OCI-LY7 (cell line): ENCODE results near the gene DVL1. TPM values are rescaled to one million over a fixed set of nuclear protein-coding genes. Genes with fewer than 3 reads are reported as not detected.

Source experiments
- BruUV-seq: library from RNA; stranded (reverse); fragments of 400-500 nt; replicated peaks from 2 replicates; lab custom pipeline; 2021; lab: Mats Ljungman, UMichigan
- CTCF ChIA-PET: fragments of 300-600 bp; sonication (Branson Sonifier 250); formaldehyde crosslinking; loops from one replicate; lab custom pipeline; 2022; ENCODE audit warnings: antibody characterized with exemption; ENCODE audit not compliant: unreplicated experiment; lab: Charles Lee
- POLR2A ChIA-PET: fragments of 300-600 bp; sonication (Branson Sonifier 250); formaldehyde crosslinking; loops from one replicate; lab custom pipeline; 2022; ENCODE audit warnings: antibody characterized with exemption; lab: Charles Lee
- DNase-seq: peaks from one replicate; pipeline ENCODE4 v3.0.0-alpha.2; 2015; ENCODE audit warnings: low spot score
- H2AFZ ChIP-seq: fragments of 200-600 bp; sonication (generic), shearing (Covaris generic); 2 replicates; pipeline ENCODE4 v1.6.1; 2014; ENCODE audit warnings: mild to moderate bottlenecking, antibody characterized with exemption, low read length, moderate library complexity
- H3K27ac ChIP-seq: fragments of 200-600 bp; sonication (generic); 2 replicates; pipeline ENCODE4 v1.5.1; 2014; ENCODE audit warnings: mixed run types, low read depth, mild to moderate bottlenecking, moderate library complexity, low read length, inconsistent platforms; ENCODE audit not compliant: poor library complexity, severe bottlenecking
- H3K36me3 ChIP-seq: fragments of 200-600 bp; sonication (generic); 2 replicates; pipeline ENCODE4 v1.6.1; 2014; ENCODE audit warnings: mild to moderate bottlenecking, antibody characterized with exemption, low read length, moderate library complexity, mixed read lengths; ENCODE audit not compliant: insufficient read depth
- H3K4me1 ChIP-seq: fragments of 200-600 bp; sonication (generic); 2 replicates; pipeline ENCODE4 v1.5.1; 2014; ENCODE audit warnings: mild to moderate bottlenecking, low read length; ENCODE audit not compliant: insufficient read depth, poor library complexity, severe bottlenecking
- H3K4me2 ChIP-seq: fragments of 200-600 bp; sonication (generic); 2 replicates; pipeline ENCODE4 v1.6.1; 2014; ENCODE audit warnings: mild to moderate bottlenecking, low read length
- H3K4me3 ChIP-seq: fragments of 200-600 bp; sonication (generic); 2 replicates; pipeline ENCODE4 v1.5.1; 2014; ENCODE audit warnings: mild to moderate bottlenecking, low read depth, low read length; ENCODE audit not compliant: poor library complexity, severe bottlenecking
- H3K79me2 ChIP-seq: fragments of 200-600 bp; sonication (generic); 2 replicates; pipeline ENCODE4 v1.6.1; 2016; ENCODE audit warnings: low read depth, mild to moderate bottlenecking, low read length, moderate library complexity, mixed read lengths; ENCODE audit not compliant: insufficient read depth
- H3K9me2 ChIP-seq: fragments of 200-600 bp; sonication (generic); 2 replicates; pipeline ENCODE4 v1.6.1; 2016; ENCODE audit warnings: mild to moderate bottlenecking, low read length, mixed read lengths; ENCODE audit not compliant: insufficient read depth
- H3K9me3 ChIP-seq: fragments of 200-600 bp; sonication (generic); 2 replicates; pipeline ENCODE4 v1.6.1; 2014; ENCODE audit warnings: mild to moderate bottlenecking, mixed run types, low read length, mixed read lengths
- H4K20me1 ChIP-seq: fragments of 200-600 bp; sonication (generic); 2 replicates; pipeline ENCODE4 v1.6.1; 2014; ENCODE audit warnings: mild to moderate bottlenecking, antibody characterized with exemption, low read length, moderate library complexity, mixed read lengths; ENCODE audit not compliant: insufficient read depth
- EZH2phosphoT487 ChIP-seq: fragments of 200-600 bp; sonication (generic); IDR thresholded peaks from 2 replicates; pipeline ENCODE4 v1.6.1; 2018; ENCODE audit warnings: low read depth, borderline replicate concordance, mild to moderate bottlenecking, mixed run types, antibody characterized with exemption, low read length, moderate library complexity, mixed read lengths
- intact Hi-C: fragments of 100-400 bp; cut with micrococcal nuclease; formaldehyde crosslinking; loops from one replicate; pipeline ENCODE4 v1.10.0; 2022; ENCODE audit not compliant: unreplicated experiment
- total RNA-seq, 2 experiments: library from RNA; depleted of rRNA in 1 of 2; stranded (reverse); fragments of >200 nt in 1 of 2; shearing (Covaris generic) in 1 of 2; gene quantifications; 2 replicates each; pipeline ENCODE4 v1.2.3, GENCODE V29; 2014 to 2022
- TF ChIP-seq, protein P1 (sequence below): fragments of 200-600 bp; sonication (generic); conservative IDR thresholded peaks from 2 replicates; pipeline ENCODE4 v1.5.1; 2014; ENCODE audit warnings: mild to moderate bottlenecking, antibody characterized with exemption, low read length, moderate library complexity, mixed read lengths

DVL1 gene
- total RNA-seq, 2 experiments from 2014 or later: 27.8 to 47.1 TPM

DNA sequence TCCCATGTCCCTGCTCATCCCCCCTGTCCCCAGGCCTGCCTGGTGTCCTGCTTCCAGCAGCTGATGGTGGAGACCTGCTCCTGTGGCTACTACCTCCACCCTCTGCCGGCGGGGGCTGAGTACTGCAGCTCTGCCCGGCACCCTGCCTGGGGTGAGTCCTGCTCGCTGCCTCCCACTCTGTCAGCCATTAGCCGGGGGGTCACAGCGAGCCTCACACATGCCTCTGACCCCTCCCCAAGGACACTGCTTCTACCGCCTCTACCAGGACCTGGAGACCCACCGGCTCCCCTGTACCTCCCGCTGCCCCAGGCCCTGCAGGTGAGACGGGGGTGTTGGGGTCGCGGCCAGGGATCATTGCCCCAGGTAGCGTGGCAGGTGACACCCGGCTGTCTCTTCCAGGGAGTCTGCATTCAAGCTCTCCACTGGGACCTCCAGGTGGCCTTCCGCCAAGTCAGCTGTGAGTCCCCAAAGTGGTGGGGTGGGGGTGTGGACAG is 58.9 kb downstream of the DVL1 start:
- no peaks in the 10 kb centered on the region for H3K36me3 ChIP-seq
- no peaks in the 10 kb centered on the region for H4K20me1 ChIP-seq
- H3K4me2 ChIP-seq: no peak overlapping the region
- TF ChIP-seq, protein P1, sequence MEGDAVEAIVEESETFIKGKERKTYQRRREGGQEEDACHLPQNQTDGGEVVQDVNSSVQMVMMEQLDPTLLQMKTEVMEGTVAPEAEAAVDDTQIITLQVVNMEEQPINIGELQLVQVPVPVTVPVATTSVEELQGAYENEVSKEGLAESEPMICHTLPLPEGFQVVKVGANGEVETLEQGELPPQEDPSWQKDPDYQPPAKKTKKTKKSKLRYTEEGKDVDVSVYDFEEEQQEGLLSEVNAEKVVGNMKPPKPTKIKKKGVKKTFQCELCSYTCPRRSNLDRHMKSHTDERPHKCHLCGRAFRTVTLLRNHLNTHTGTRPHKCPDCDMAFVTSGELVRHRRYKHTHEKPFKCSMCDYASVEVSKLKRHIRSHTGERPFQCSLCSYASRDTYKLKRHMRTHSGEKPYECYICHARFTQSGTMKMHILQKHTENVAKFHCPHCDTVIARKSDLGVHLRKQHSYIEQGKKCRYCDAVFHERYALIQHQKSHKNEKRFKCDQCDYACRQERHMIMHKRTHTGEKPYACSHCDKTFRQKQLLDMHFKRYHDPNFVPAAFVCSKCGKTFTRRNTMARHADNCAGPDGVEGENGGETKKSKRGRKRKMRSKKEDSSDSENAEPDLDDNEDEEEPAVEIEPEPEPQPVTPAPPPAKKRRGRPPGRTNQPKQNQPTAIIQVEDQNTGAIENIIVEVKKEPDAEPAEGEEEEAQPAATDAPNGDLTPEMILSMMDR: peak; percentile 43; the same call in 1 of the 2 replicates
- no peak for TF ChIP-seq EZH2phosphoT487
- H3K4me1 ChIP-seq: no peaks in the 10 kb centered on the region
- H3K27ac ChIP-seq: no peak overlapping the region
- intact Hi-C loops: loop anchor here (2.0 kb wide), 1 partner anchor 257 kb away; no protein-coding TSS in a partner anchor
- H3K9me2 ChIP-seq: no peaks in the 10 kb centered on the region
- CTCF ChIA-PET: no interaction called here
- peak; percentile 44 for DNase-seq
- no peak overlapping the region for H2AFZ ChIP-seq
- POLR2A ChIA-PET: no interaction called here
- BruUV-seq: no TSS peak
- H3K79me2 ChIP-seq: no peaks in the 10 kb centered on the region
- H3K9me3 ChIP-seq: no peaks in the 10 kb centered on the region
- H3K4me3 ChIP-seq: no peak overlapping the region

DNA sequence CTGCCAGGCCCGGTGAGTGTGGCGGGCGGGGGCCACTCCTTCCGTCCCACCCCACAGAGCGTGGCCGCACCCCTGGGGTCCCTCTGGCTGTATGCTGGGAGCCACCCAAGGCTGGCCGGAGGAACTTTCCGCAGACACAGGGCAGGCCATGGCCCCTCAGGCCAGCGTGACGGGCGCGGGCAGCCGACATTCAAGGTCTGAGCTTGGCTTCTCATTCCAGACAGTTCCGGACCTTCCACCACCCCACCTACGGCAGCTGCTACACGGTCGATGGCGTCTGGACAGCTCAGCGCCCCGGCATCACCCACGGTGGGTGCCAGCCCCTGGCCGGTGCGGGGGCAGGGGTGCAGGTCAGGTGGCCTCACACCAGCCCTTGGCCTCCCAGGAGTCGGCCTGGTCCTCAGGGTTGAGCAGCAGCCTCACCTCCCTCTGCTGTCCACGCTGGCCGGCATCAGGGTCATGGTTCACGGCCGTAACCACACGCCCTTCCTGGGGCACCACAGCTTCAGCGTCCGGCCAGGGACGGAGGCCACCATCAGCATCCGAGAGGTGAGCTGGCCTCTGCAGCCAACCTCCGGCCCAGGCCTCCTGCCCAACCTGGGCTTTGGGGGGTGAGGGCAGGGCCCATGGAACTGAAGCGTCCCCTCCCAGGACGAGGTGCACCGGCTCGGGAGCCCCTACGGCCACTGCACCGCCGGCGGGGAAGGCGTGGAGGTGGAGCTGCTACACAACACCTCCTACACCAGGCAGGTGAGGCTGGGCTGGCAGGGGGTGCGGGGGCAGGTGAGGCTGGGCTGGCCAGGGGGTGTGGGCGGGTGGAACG is 61.7 kb downstream of the DVL1 start:
- DNase-seq: no peak
- no peak overlapping the region for H3K4me3 ChIP-seq
- no peaks in the 10 kb centered on the region for H3K4me1 ChIP-seq
- BruUV-seq: no TSS peak
- no peaks in the 10 kb centered on the region for H3K9me2 ChIP-seq
- H3K36me3 ChIP-seq: no peaks in the 10 kb centered on the region
- ChIA-PET CTCF (no interaction called here), POLR2A (no interaction called here)
- TF ChIP-seq EZH2phosphoT487: no peak
- TF ChIP-seq, protein P1: no peak
- intact Hi-C loops: no loop called here
- no peak overlapping the region for H3K27ac ChIP-seq
- H2AFZ ChIP-seq: no peak overlapping the region
- H3K4me2 ChIP-seq: no peak overlapping the region
- H3K79me2 ChIP-seq: no peaks in the 10 kb centered on the region
- H3K9me3 ChIP-seq: no peaks in the 10 kb centered on the region
- no peaks in the 10 kb centered on the region for H4K20me1 ChIP-seq
